Measurements from ENCODE around the gene GATA5.

The GATA5 gene

DNA sequence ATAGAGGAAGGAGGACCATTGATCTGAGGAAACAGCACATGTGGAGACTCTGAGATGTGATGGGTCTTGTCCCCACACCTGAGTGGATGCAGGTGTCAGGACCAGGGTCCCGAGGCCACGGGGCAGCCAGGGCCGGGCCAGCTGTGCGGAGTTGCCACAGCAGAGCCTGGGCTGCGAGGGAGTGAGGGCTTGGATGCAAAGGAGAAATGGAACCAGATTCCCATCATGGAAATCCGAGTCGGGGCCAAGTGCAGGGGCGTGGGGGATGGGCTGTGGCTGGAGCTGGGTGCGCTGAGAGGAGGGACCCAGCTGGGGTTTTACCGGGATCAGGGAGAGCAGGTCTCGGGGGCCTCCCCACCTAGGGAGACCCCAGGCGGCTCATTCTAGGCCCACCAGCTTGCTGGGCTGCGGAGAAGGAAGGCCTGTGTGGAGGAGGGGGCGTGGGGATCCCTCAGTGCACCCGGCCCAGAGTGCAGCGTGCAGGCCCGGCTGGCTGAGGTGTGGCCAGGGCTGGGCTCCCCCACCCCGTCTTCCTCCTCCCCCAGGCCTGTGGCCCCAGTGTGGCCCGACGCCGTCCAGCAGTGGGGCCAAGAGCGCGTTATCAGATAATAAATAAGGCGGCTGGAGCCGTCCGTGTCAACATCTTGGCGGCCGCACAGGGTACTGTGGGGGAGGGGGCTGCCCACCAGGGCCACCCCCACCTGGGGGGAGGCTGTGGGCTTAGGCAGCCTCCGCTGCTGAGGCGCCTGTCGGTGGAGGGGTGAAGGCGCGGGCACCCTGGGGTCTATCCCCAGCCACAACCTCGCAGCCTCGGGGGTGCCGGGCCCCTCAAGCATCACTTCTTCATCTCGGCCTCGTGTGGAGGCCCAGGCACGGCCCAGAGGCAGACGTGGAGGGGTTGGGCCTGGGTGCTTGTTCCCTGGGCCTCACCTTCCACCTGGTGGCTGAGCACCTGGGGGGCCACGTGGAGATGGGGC, 17.2 kb downstream of the GATA5 start:
- H3K4me3 ChIP-seq (ENCODE audit: insufficient read length, low read depth) = no peak overlapping the region
- TF ChIP-seq YY1 (IDR thresholded peaks at IDR 0.05; ENCODE audit: insufficient read depth, insufficient read length) (no peak), SUZ12 (IDR thresholded peaks at IDR 0.05; ENCODE audit: extremely low read depth, insufficient read depth, insufficient read length) (no peak), ZNF274 (IDR thresholded peaks at IDR 0.05; ENCODE audit: low read depth, low read length) (no peak)
- H3K9ac ChIP-seq (ENCODE audit: insufficient read length, low read depth) = peak overlapping the region; percentile 21
- no peaks in the 10 kb centered on the region for H3K27me3 ChIP-seq (ENCODE audit: insufficient read depth, insufficient read length)
- DNase-seq (ENCODE audit: low read depth, low spot score) = no peak
- no peaks in the 10 kb centered on the region for H3K36me3 ChIP-seq (ENCODE audit: insufficient read depth, insufficient read length, low read length)
- no peaks in the 10 kb centered on the region for H3K9me3 ChIP-seq (ENCODE audit: insufficient read depth, low read length)
- peaks cover 26% of the 10 kb centered on the region for H3K4me1 ChIP-seq (ENCODE audit: insufficient read depth, insufficient read length)

DNA sequence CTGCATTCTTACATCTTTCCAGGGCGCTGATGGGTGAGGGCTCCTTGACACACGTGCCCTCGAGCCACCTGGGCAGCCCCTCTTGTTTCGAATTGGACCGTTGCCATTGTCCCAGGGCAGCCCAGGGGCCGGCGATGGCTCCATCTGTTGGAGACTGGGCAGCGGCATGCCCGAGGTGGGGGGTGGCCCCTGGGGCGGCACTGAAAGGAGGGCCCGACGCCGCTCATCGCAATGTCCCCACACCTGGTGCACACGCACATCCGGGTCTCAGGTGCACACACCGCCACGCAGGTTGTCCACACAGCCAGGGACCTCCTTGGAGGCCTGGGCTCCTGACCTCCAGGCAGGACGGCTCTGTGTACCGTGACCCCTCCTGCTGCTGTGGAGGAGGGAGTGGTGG, 18.0 kb downstream of the GATA5 start:
- TF ChIP-seq SUZ12 (IDR thresholded peaks at IDR 0.05; ENCODE audit: extremely low read depth, insufficient read depth, insufficient read length) = no peak
- TF ChIP-seq ZNF274 (IDR thresholded peaks at IDR 0.05; ENCODE audit: low read depth, low read length) = no peak
- TF ChIP-seq YY1 (IDR thresholded peaks at IDR 0.05; ENCODE audit: insufficient read depth, insufficient read length) = no peak
- no peak for DNase-seq (ENCODE audit: low read depth, low spot score)
- H3K36me3 ChIP-seq (ENCODE audit: insufficient read depth, insufficient read length, low read length) = no peaks in the 10 kb centered on the region

DNA sequence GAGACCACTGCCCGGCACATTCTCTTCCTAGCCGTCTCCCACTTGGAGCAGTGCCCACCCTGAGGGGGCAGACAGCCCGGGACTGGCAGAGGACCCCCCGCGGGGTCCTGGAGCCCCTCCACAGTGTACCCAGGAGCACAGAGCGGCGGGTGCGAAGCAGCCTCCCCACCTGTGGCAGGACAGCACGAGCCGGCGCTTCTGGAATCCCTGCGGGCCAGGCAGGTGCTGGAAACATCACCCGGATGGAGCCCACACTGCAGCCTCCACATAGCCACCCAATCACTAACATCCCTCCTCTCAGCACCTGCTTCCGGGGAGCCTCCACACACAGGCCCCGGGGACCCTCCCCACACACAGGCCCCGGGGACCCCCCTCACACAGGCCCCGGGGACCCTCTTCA, 18.7 kb downstream of the GATA5 start:
- Histone ChIP-seq H3K4me1 (ENCODE audit: insufficient read depth, insufficient read length) (peaks cover 31% of the 10 kb centered on the region), H3K27me3 (ENCODE audit: insufficient read depth, insufficient read length) (peaks cover under 1% of the 10 kb centered on the region), H3K9me3 (ENCODE audit: insufficient read depth, low read length) (no peaks in the 10 kb centered on the region), H3K4me3 (ENCODE audit: insufficient read length, low read depth) (no peak overlapping the region), H3K9ac (ENCODE audit: insufficient read length, low read depth) (peak overlapping the region; percentile 33), H3K36me3 (ENCODE audit: insufficient read depth, insufficient read length, low read length) (no peaks in the 10 kb centered on the region)
- no peak for TF ChIP-seq YY1 (IDR thresholded peaks at IDR 0.05; ENCODE audit: insufficient read depth, insufficient read length)
- TF ChIP-seq ZNF274 (IDR thresholded peaks at IDR 0.05; ENCODE audit: low read depth, low read length) = no peak
- no peak for TF ChIP-seq SUZ12 (IDR thresholded peaks at IDR 0.05; ENCODE audit: extremely low read depth, insufficient read depth, insufficient read length)
- DNase-seq (ENCODE audit: low read depth, low spot score) = no peak

More for the DNA sequence above, 18.0 kb downstream of the GATA5 start:
- Histone ChIP-seq H3K9ac (ENCODE audit: insufficient read length, low read depth) (no peak overlapping the region), H3K27me3 (ENCODE audit: insufficient read depth, insufficient read length) (no peaks in the 10 kb centered on the region), H3K4me1 (ENCODE audit: insufficient read depth, insufficient read length) (peaks cover 28% of the 10 kb centered on the region), H3K9me3 (ENCODE audit: insufficient read depth, low read length) (no peaks in the 10 kb centered on the region), H3K4me3 (ENCODE audit: insufficient read length, low read depth) (no peak overlapping the region)

DNA sequence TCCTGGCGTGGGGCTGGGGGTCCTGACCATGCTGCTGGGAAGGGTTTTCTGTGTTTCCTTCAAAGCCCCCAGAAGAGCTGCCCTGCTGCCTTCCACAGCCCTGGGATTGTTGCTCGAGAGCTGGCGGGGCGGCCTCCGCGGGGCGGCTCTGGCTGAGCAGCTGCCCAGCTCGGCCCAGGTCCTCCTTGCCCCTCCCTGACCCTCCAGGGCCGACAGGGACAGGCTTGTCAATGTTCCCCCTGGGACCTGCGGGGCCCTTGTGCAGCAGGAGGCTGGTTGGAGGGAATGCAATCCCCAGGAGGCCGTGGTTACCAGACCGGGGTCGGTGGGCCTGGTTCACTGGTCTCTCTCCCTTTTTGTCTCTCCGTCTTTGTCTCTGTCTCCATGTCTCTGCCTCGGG, 19.9 kb downstream of the GATA5 start:
- peaks cover 4% of the 10 kb centered on the region for H3K27me3 ChIP-seq (ENCODE audit: insufficient read depth, insufficient read length)

DNA sequence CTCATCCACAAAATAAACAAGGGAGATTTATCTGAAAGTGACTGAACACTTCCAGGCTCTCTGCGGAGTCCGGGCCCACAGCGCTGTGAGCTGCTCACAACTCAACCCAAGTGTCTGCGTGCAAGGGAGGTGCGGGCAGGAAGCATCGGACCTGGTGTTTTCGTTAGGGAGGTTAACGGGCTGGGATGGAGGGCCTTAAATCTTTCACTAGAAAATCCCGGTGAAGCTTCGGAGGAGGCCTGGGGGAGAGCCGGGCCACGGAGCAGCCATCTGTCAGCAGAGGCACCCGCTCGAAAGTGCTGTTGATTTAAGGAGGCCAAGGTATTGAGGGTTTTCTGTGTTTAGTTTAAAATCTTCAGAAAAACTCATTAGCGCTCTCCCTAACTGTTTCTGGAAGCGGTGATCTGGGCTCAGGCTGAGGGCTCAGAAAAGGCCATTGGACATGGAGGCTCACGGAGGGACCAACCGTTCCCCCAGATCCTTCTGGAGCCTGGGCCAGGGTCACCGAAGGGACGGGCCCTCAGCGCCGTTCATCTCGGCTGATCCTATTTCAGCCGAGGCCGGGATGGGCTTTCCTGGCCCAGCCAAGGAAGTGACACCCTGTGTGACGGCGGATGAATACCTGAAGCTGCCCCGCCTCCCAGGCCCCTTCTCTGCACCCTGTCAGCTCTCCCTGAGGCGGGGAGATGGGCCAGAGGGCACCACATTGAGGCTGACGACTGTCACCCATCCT, 20.7 kb downstream of the GATA5 start:
- no peak overlapping the region for H3K4me3 ChIP-seq (ENCODE audit: insufficient read length, low read depth)
- TF ChIP-seq YY1 (IDR thresholded peaks at IDR 0.05; ENCODE audit: insufficient read depth, insufficient read length) (no peak), SUZ12 (IDR thresholded peaks at IDR 0.05; ENCODE audit: extremely low read depth, insufficient read depth, insufficient read length) (no peak), ZNF274 (IDR thresholded peaks at IDR 0.05; ENCODE audit: low read depth, low read length) (no peak)
- H3K4me1 ChIP-seq (ENCODE audit: insufficient read depth, insufficient read length) = peaks cover 34% of the 10 kb centered on the region
- peaks cover 4% of the 10 kb centered on the region for H3K27me3 ChIP-seq (ENCODE audit: insufficient read depth, insufficient read length)
- no peaks in the 10 kb centered on the region for H3K9me3 ChIP-seq (ENCODE audit: insufficient read depth, low read length)
- no peaks in the 10 kb centered on the region for H3K36me3 ChIP-seq (ENCODE audit: insufficient read depth, insufficient read length, low read length)
- H3K9ac ChIP-seq (ENCODE audit: insufficient read length, low read depth) = peak overlapping the region; percentile 8
- DNase-seq (ENCODE audit: low read depth, low spot score) = no peak

More for the DNA sequence above, 19.9 kb downstream of the GATA5 start:
- no peaks in the 10 kb centered on the region for H3K9me3 ChIP-seq (ENCODE audit: insufficient read depth, low read length)
- no peak for DNase-seq (ENCODE audit: low read depth, low spot score)
- no peak overlapping the region for H3K4me3 ChIP-seq (ENCODE audit: insufficient read length, low read depth)
- H3K4me1 ChIP-seq (ENCODE audit: insufficient read depth, insufficient read length) = peaks cover 29% of the 10 kb centered on the region
- H3K36me3 ChIP-seq (ENCODE audit: insufficient read depth, insufficient read length, low read length) = no peaks in the 10 kb centered on the region
- peak overlapping the region; percentile 8 for H3K9ac ChIP-seq (ENCODE audit: insufficient read length, low read depth)
- TF ChIP-seq YY1 (IDR thresholded peaks at IDR 0.05; ENCODE audit: insufficient read depth, insufficient read length) (no peak), ZNF274 (IDR thresholded peaks at IDR 0.05; ENCODE audit: low read depth, low read length) (no peak)

DNA sequence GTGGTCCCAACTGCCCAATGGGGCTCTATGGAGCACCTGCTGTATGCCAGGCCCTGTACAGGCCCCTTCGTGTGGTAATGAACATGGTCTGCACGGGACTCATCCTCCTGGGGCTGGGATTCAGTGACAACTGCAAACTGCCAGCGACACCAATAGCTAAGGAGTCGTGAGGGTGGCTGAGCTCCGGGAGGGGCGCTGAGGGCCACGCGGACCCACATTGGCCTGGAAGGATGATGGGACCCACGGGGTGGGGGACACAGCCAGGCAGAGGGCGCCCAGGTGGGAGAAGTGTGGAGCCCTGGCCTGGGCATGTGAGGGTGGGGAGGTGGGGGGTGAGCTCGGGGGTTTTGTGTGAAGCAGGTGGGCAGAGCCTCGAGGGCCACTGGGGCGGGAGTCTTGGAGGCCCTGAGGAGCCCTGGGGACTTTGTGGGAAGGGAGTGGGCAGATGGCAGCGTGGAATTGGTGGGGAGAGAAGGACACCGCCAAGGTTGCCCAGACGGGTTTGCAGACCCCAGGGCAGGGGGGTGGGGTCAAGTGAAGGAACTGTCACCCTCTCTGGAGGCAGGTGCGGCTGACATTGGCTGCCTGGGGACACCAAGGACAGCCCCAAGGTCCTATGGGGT, 22.5 kb downstream of the GATA5 start:
- no peaks in the 10 kb centered on the region for H3K9me3 ChIP-seq (ENCODE audit: insufficient read depth, low read length)
- TF ChIP-seq YY1 (IDR thresholded peaks at IDR 0.05; ENCODE audit: insufficient read depth, insufficient read length) (no peak), SUZ12 (IDR thresholded peaks at IDR 0.05; ENCODE audit: extremely low read depth, insufficient read depth, insufficient read length) (no peak), ZNF274 (IDR thresholded peaks at IDR 0.05; ENCODE audit: low read depth, low read length) (no peak)
- H3K27me3 ChIP-seq (ENCODE audit: insufficient read depth, insufficient read length) = peaks cover 4% of the 10 kb centered on the region
- no peak overlapping the region for H3K4me3 ChIP-seq (ENCODE audit: insufficient read length, low read depth)
- H3K9ac ChIP-seq (ENCODE audit: insufficient read length, low read depth) = no peak overlapping the region
- H3K36me3 ChIP-seq (ENCODE audit: insufficient read depth, insufficient read length, low read length) = no peaks in the 10 kb centered on the region
- H3K4me1 ChIP-seq (ENCODE audit: insufficient read depth, insufficient read length) = peaks cover 25% of the 10 kb centered on the region
- DNase-seq (ENCODE audit: low read depth, low spot score) = no peak

All from NT2/D1 (cell line).